ENCODE measurements around the gene RTF1.
A peak's percentile ranks its signal among the peaks of the same experiment; 100 is the strongest.
"Not testable (repeated sequence)": the region's sequence is repeated elsewhere in the genome, so short reads cannot be mapped to it uniquely, and the experiment has no call there.

RTF1 gene

GRCh38 chr15:41429003-41429890 is 12.4 kb downstream of the RTF1 start:
- ChIA-PET CTCF (no interaction called here), POLR2A (no interaction called here)
- TF ChIP-seq SUZ12 (IDR thresholded peaks at IDR 0.05), result no peak
- TF ChIP-seq SP1 (IDR thresholded peaks at IDR 0.05), result no peak
- TF ChIP-seq NFRKB (IDR thresholded peaks at IDR 0.05), result no peak
- no peak for TF ChIP-seq ARNT (IDR thresholded peaks at IDR 0.05)
- TF ChIP-seq BHLHE40 (IDR thresholded peaks at IDR 0.05; ENCODE audit: borderline replicate concordance), result no peak
- TF ChIP-seq TARDBP (IDR thresholded peaks at IDR 0.05), result no peak
- no peak for TF ChIP-seq CTBP1 (IDR thresholded peaks at IDR 0.05; ENCODE audit: borderline replicate concordance)
- no peak for TF ChIP-seq ELF4 (IDR thresholded peaks at IDR 0.05)
- no peak for TF ChIP-seq FOXM1 (IDR thresholded peaks at IDR 0.05; ENCODE audit: borderline replicate concordance)
- no peak for TF ChIP-seq L3MBTL2 (conservative IDR thresholded peaks at IDR 0.05)
- TF ChIP-seq LEF1 (IDR thresholded peaks at IDR 0.05; ENCODE audit: borderline replicate concordance), result no peak
- TF ChIP-seq FOXA1 (IDR thresholded peaks at IDR 0.05), result no peak
- TF ChIP-seq FOXK2 (IDR thresholded peaks at IDR 0.05), result no peak
- no peak for DNase-seq (ENCODE audit: extremely low spot score)

DNA sequence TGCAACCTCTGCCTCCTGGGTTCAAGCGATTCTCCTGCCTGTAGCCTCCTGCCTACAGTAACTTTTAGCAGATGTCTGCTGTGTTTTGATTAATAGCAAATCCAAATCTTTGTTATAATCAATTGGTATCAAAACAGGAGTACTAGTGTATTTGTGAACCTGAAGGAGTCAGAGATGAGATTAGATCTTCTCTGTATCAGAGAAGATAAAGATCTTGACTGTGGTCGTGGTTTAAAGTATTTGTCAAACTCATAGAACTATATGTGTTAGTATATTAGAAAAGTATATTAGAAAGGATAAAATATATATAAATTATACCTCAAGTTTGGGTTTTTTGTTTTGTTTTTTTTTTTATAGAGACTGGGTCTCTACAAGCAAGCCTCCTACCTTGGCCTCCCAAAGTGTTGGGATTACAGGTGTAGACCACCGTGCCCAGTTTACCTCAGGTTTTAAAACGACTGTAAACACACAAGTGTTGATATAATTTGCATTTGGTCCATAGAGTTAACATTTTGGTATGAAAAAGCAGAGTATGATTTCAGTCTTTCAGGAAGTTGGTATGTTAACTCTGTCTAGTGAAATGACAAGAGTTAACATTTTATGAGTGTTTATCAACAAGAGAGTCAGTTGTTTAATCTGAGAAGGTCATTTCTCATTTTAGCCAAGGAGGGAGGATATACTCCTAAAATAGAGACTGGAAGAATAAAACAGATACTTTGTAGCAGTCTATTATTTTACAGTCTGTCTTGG is 18.3 kb downstream of the RTF1 start:
- no peak for DNase-seq (ENCODE audit: extremely low spot score)
- no peak for TF ChIP-seq FOXA1 (IDR thresholded peaks at IDR 0.05)
- TF ChIP-seq LEF1 (IDR thresholded peaks at IDR 0.05; ENCODE audit: borderline replicate concordance), result no peak
- no peak for TF ChIP-seq ELF4 (IDR thresholded peaks at IDR 0.05)
- no peak for TF ChIP-seq ZNF384 (IDR thresholded peaks at IDR 0.05)
- TF ChIP-seq ARNT (IDR thresholded peaks at IDR 0.05), result no peak
- no peak for TF ChIP-seq HDGF (IDR thresholded peaks at IDR 0.05; ENCODE audit: borderline replicate concordance)
- no peak for TF ChIP-seq SUZ12 (IDR thresholded peaks at IDR 0.05)
- no peak for TF ChIP-seq TARDBP (IDR thresholded peaks at IDR 0.05)
- no peak for TF ChIP-seq FOXM1 (IDR thresholded peaks at IDR 0.05; ENCODE audit: borderline replicate concordance)
- TF ChIP-seq CTBP1 (IDR thresholded peaks at IDR 0.05; ENCODE audit: borderline replicate concordance), result no peak
- CTCF ChIA-PET, result no interaction called here
- POLR2A ChIA-PET, result no interaction called here

DNA sequence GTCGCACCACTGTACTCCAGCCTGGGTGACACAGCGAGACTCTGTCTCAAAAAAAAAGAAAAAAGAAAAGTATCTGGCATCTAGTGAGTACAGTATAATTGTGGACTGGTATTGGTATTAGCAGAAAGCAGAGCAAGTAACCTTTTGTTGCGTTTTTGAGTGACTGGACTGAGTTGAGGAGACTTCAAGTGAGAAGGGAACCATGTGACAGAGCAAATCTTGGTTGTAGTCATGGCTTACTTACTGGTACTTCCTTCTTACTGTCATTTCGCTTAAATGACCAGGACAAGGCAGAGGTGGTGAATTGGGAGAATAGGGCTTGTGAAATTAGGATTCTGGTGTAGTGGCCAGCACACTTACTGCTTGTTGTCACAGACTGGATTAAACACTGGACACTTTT is 20.6 kb downstream of the RTF1 start:
- DNase-seq (ENCODE audit: extremely low spot score), result no peak
- POLR2A ChIA-PET, result no interaction called here
- CTCF ChIA-PET, result no interaction called here
- no peak for TF ChIP-seq NFRKB (IDR thresholded peaks at IDR 0.05)

- no peak for DNase-seq (ENCODE audit: extremely low spot score)
- POLR2A ChIA-PET, result no interaction called here
- CTCF ChIA-PET, result interaction anchor here (0.6 to 0.7 kb wide), 2 partner anchors 66 to 166 kb away, joined by 3 to 5 read pairs; no protein-coding TSS in a partner anchor
- TF ChIP-seq ARNT (IDR thresholded peaks at IDR 0.05), result no peak
- no peak for TF ChIP-seq ELF4 (IDR thresholded peaks at IDR 0.05)
- no peak for TF ChIP-seq L3MBTL2 (conservative IDR thresholded peaks at IDR 0.05)
- no peak for TF ChIP-seq ZNF384 (IDR thresholded peaks at IDR 0.05)
- no peak for TF ChIP-seq FOXM1 (IDR thresholded peaks at IDR 0.05; ENCODE audit: borderline replicate concordance)
- TF ChIP-seq HDGF (IDR thresholded peaks at IDR 0.05; ENCODE audit: borderline replicate concordance), result no peak
- no peak for TF ChIP-seq NFRKB (IDR thresholded peaks at IDR 0.05)
- no peak for TF ChIP-seq TARDBP (IDR thresholded peaks at IDR 0.05)
- TF ChIP-seq PKNOX1 (IDR thresholded peaks at IDR 0.05), result no peak
These were observed 21.3 kb downstream of the RTF1 start for GRCh38 chr15:41438206-41438605.

- CTCF ChIA-PET, result interaction anchor here (0.6 to 0.7 kb wide), 2 partner anchors 67 to 165 kb away, joined by 3 to 5 read pairs; no protein-coding TSS in a partner anchor
- peak; percentile 72 for TF ChIP-seq ZNF384 (IDR thresholded peaks at IDR 0.05)
- DNase-seq (ENCODE audit: extremely low spot score); POLR2A ChIA-PET: not testable (repeated sequence)
These were observed 21.9 kb downstream of the RTF1 start for GRCh38 chr15:41438745-41439144.

DNA sequence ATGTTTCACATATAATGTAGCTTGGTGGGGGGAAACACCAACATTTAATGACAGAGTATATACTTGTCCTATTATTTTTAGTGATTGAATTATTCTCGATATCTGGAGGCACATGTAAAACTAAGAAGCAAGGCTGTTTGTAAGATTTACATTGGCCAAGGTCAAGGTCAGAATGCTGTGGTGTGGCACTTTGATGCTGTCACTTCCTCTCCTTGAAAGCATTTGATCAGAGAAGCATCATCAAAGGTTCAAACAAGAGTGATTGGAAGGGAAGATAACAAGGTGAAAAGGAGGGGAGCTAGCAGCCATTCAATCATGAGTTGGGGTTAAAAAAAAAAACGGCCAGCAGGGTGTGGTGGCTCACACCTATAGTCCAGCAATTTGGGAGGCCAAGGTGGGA is 26.4 kb downstream of the RTF1 start:
- POLR2A ChIA-PET, result interaction anchor here (1.2 kb wide), 1 partner anchor 11 kb away, joined by 3 read pairs; no protein-coding TSS in a partner anchor
- DNase-seq (ENCODE audit: extremely low spot score), result no peak
- TF ChIP-seq SUZ12 (IDR thresholded peaks at IDR 0.05) (no peak), LEF1 (IDR thresholded peaks at IDR 0.05; ENCODE audit: borderline replicate concordance) (no peak), ZNF384 (IDR thresholded peaks at IDR 0.05) (no peak), ARNT (IDR thresholded peaks at IDR 0.05) (no peak), FOXA1 (IDR thresholded peaks at IDR 0.05) (no peak), TARDBP (IDR thresholded peaks at IDR 0.05) (no peak), HDGF (IDR thresholded peaks at IDR 0.05; ENCODE audit: borderline replicate concordance) (no peak), PKNOX1 (IDR thresholded peaks at IDR 0.05) (no peak), L3MBTL2 (conservative IDR thresholded peaks at IDR 0.05) (no peak), FOXK2 (IDR thresholded peaks at IDR 0.05) (no peak), BHLHE40 (IDR thresholded peaks at IDR 0.05; ENCODE audit: borderline replicate concordance) (no peak)
- CTCF ChIA-PET, result no interaction called here

DNA sequence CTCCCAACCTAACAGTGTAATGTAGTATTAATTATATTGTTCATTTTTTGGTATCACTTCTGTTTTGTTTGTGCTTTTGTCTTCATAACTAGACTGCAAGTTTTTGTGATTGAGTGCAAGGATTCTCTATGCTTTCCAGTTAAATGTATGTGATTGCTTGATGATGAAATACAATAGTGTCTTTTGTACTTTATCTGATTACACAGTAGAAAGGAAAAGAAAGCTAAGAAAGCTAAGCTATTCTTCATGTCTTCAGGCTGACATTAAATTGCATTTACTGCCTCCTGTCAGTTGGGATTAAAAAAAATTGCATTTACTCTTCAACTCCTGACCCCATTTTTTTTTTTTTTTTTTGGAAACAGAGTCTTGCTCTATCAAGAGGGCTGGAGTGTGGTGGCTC is 28.5 kb downstream of the RTF1 start:
- TF ChIP-seq NFRKB (IDR thresholded peaks at IDR 0.05) (no peak), FOXK2 (IDR thresholded peaks at IDR 0.05) (no peak), ZNF384 (IDR thresholded peaks at IDR 0.05) (0 out of 2 replicates have a peak, but pooled peaks have one; percentile 12), PKNOX1 (IDR thresholded peaks at IDR 0.05) (0 out of 2 replicates have a peak, but pooled peaks have one; percentile 3)
- no peak for DNase-seq (ENCODE audit: extremely low spot score)
- ChIA-PET CTCF (no interaction called here), POLR2A (interaction anchor here (0.9 kb wide), 1 partner anchor 42 kb away, joined by 3 read pairs; no protein-coding TSS in a partner anchor)

Data from HEK293T (cell line).